NCI-H510A (cell line): ENCODE data around the gene POMP.
A peak's percentile ranks its signal among the peaks of the same experiment; 100 is the strongest.

ENCODE experiments used
- DNase-seq: peaks from one replicate; lab custom pipeline; 2025; lab: John Stamatoyannopoulos, UW

The POMP gene

GRCh38 chr13:28658796-28659620 lies at the start of gene POMP:
POMP (plus strand) TSS chr13:28659130; CDS start chr13:28659185, 55 bp downstream.
- peak; percentile 65 for DNase-seq

GRCh38 chr13:28609381-28609780 lies 49.5 kb upstream of the POMP start:
- DNase-seq = no peak

- DNase-seq = no peak
Observed at GRCh38 chr13:28609926-28610325, 49.0 kb upstream of the POMP start.

- DNase-seq = no peak
Observed at GRCh38 chr13:28610996-28611395, 47.9 kb upstream of the POMP start.

GRCh38 chr13:28611654-28612131 lies 47.2 kb upstream of the POMP start:
- DNase-seq = no peak

- no peak for DNase-seq
Observed at GRCh38 chr13:28613562-28613961, 45.4 kb upstream of the POMP start.

GRCh38 chr13:28615916-28616446 lies 42.9 kb upstream of the POMP start:
- DNase-seq = no peak

- no peak for DNase-seq
Observed at GRCh38 chr13:28618230-28618994, 40.5 kb upstream of the POMP start.

- DNase-seq = no peak
Observed at GRCh38 chr13:28620011-28620830, 38.7 kb upstream of the POMP start.

GRCh38 chr13:28621449-28621848 lies 37.5 kb upstream of the POMP start:
- no peak for DNase-seq

- no peak for DNase-seq
Observed at GRCh38 chr13:28622286-28622685, 36.6 kb upstream of the POMP start.

- DNase-seq = no peak
Observed at GRCh38 chr13:28623782-28624706, 34.9 kb upstream of the POMP start.

- DNase-seq = no peak
Observed at GRCh38 chr13:28624707-28625432, 34.1 kb upstream of the POMP start.

GRCh38 chr13:28626266-28626665 lies 32.7 kb upstream of the POMP start:
- no peak for DNase-seq

GRCh38 chr13:28628241-28628640 lies 30.7 kb upstream of the POMP start:
- no peak for DNase-seq

- DNase-seq = no peak
Observed at GRCh38 chr13:28630869-28631268, 28.1 kb upstream of the POMP start.

- no peak for DNase-seq
Observed at GRCh38 chr13:28631801-28632200, 27.1 kb upstream of the POMP start.

GRCh38 chr13:28636069-28636468 lies 22.9 kb upstream of the POMP start:
- DNase-seq = no peak

GRCh38 chr13:28636677-28637317 lies 22.1 kb upstream of the POMP start:
- peak; percentile 25 for DNase-seq
